GM20000 (cell line): ENCODE measurements around the gene SPINT1.

ENCODE experiments used
- DNase-seq: peaks from one replicate; pipeline ENCODE4 v3.0.0; 2012; ENCODE audit warnings: low spot score
- TF ChIP-seq, protein P1 (sequence below): IDR thresholded peaks from 2 replicates; pipeline ENCODE4 v1.5.1; 2012; ENCODE audit warnings: mild to moderate bottlenecking, control low read depth; ENCODE audit errors: extremely low read depth, missing control alignments

SPINT1 gene

DNA sequence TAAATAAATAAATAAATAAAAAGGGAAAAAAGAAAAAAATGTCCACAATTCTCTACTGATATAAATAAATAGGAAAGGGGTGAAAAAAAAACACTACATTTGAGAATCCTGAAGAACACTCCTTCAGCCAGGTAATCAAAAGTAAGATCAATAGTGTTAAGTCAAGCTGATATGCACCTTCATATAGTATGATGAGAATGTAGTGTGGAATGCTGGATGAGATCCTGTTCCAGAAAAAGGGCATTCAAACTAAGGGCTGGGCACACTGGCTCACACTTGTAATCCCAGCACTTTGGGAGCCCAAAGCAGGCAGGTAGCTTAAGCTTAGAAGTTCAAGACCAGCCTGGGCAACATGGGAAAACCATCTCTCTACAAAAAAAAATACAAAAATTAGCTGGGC, 45.3 kb downstream of the SPINT1 start:
- TF ChIP-seq, protein P1, sequence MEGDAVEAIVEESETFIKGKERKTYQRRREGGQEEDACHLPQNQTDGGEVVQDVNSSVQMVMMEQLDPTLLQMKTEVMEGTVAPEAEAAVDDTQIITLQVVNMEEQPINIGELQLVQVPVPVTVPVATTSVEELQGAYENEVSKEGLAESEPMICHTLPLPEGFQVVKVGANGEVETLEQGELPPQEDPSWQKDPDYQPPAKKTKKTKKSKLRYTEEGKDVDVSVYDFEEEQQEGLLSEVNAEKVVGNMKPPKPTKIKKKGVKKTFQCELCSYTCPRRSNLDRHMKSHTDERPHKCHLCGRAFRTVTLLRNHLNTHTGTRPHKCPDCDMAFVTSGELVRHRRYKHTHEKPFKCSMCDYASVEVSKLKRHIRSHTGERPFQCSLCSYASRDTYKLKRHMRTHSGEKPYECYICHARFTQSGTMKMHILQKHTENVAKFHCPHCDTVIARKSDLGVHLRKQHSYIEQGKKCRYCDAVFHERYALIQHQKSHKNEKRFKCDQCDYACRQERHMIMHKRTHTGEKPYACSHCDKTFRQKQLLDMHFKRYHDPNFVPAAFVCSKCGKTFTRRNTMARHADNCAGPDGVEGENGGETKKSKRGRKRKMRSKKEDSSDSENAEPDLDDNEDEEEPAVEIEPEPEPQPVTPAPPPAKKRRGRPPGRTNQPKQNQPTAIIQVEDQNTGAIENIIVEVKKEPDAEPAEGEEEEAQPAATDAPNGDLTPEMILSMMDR: no peak
- DNase-seq: no peak

DNA sequence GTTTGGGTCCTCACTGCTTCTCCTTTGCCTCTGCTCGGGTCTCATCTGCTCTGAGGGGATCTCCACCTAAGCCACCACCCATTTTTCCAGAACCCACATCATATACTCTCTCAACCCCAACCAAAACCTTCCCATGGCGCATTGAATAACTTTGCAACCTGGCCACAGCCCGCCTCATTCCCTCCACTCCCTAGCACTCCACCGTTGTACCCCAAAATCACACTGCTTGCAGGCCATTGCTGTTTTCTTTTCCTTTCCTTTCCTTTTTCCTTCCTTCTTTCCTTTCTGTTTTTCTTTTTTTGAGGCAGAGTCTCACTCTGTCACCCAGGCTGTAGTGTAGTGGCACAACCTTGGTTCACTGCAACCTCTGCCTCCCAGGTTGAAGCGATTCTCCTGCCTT, 47.3 kb downstream of the SPINT1 start:
- TF ChIP-seq, protein P1: no peak
- DNase-seq: no peak

DNA sequence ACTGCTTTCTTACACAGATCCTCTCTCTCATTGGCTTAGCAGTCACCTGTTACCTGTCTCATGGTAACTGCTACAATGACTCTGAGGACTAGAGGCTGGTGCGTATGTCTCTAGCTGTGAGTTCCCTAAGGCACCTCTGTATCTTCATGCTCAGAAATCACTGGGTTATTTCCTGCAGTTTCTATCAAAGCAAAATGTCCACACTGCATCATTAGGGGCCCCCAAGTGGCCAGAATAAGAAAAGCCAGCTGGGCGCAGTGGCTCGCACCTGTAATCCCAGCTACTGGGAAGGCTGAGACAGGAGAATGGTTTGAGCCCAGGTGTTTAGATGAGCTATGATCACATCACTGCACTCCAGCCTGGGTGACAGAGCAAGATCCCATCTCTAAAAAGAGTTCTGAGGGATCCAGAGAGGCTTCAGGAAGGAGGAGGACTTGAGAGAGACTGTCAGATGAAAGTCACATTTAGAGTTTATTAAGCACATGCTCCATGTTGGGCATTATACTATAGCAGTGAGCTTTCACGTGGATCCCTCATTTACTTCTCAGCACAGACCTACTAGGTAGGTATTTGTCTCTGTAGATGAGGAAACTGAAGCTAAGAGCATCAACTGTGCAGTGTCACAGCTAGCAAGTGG, 48.1 kb downstream of the SPINT1 start:
- TF ChIP-seq, protein P1: peak; percentile 56
- no peak for DNase-seq

DNA sequence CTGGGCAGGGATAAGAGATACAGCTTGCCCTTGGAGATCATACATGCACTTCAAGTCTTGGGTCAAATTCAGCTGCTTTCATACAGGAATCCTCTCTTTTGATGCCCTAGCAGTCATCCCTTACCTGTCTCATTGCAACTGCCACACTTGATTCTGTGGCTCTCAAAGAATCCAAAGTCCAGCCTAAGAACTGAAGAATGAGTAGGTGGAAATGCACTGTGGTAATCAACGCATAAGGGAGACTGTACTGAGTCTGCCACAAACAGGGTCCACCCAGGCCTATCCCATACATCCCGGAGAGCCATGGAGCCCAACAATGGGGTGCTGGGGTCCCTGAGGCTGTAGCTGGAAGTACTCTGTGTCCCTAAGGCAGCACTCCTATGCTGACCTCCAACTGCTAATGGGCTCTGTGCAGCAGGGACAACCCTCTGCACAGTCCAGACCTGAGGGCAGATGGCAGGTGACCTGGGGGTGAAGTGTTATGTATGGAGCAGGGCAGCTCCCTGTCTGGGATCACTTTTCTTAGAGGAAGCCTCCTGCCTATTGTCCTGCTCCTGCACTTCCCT, 48.7 kb downstream of the SPINT1 start:
- TF ChIP-seq, protein P1: no peak
- DNase-seq: no peak

DNA sequence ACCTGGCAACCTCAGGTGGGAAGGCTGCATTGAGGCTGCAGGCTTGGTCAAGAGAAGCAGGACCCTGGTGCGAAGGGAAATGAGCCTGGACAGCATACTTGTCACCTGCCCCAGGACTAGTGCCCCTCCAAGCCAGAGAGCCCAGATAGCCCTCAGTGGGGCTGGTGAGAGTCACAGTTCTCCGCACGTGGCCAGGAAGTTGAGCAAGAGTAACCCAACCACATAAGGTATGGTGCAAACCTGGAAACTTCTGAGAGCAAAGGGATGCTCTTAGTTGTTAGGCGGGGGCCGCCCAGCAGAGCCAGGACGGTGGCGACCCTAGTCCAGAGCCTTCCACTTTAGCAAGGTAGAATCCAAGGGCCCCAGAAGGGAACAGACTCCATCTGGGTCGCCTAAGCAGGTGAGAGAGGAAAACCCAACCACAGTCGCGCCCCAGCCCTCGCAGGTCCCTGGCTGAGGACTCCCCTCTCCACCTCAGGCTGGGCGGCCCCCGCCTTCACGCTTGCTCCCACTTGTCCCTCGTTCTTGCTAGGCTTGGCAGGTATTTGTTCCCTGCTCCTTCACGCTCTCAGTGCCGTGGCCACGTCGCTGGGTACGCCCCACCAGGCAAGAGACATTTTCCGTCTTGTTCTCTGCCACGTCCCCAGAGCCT, 49.3 kb downstream of the SPINT1 start:
- DNase-seq: no peak
- TF ChIP-seq, protein P1: no peak

DNA sequence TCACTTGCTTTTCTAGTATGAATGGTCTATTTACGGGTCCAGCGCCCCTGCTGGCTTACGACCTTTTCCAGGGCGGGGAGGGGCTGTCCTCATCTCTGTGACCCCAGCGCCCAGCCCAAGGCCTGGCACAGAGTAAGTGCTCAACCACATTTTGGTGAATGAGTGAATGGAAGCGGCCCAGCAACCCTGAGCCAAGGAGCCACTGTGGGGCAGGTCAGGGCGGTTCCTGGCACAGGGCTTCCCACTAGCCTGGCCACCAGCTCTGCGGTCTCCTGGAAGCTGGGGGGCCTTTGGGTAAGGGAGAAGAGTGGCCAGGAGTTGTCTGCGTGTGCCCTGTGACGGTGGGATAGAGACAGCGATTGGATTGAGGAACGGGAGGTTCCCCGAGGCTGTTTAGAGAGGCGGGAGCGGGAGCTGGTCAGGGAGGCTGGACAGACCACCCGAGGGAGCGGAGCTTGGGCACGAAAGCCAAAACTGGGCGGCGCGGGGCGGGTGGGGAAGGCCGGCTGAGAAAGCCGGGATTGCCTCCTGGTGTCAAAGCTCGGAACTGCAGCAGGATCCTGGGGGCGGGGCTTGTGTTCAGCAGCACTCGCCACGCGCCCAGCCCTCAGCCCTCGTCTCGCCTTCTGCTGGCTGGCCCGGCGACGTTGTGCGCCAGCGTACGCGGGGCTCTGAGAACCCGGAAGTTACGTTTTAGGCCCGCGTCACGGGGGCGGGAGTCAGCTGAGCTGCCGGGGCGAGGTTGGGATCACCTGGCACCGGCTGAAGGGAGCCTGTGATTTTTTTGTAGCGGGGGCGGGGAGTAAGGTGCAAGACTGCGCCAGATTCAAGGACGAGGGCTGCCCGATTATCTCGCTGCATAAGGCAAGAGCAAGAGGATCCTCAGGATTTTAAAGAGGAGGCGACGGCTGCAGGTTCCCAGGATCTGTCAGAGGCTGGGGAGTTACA, 50.2 kb downstream of the SPINT1 start, which contains the start of gene VPS18:
VPS18 (plus strand) TSS at position 718 of the 948 bp plus-strand sequence. CDS start 319 bp downstream, outside the sequence.
- TF ChIP-seq, protein P1: peak; percentile 85
- DNase-seq: peak; percentile 92
